Globus pallidus (tissue), 1 donor: Measurements from ENCODE around the gene C6orf47.
A peak's percentile ranks its signal among the peaks of the same experiment; 100 is the strongest.
"Not testable (repeated sequence)": the region's sequence is repeated elsewhere in the genome, so short reads cannot be mapped to it uniquely, and the experiment has no call there.

Experiments
- DNase-seq: peaks from one replicate; pipeline ENCODE4 v3.0.0-alpha.2; 2015; ENCODE audit warnings: low spot score

C6orf47 gene

GRCh38 chr6:31660381-31661261 lies at the start of gene C6orf47:
TSS of gene C6orf47 (minus strand) at chr6:31660778. CDS start at chr6:31659947, 831 bp downstream.
- DNase-seq: peak; percentile 82

GRCh38 chr6:31709157-31709556 lies 48.6 kb upstream of the C6orf47 start:
- DNase-seq: not testable (repeated sequence)

- no peak for DNase-seq
Measured at GRCh38 chr6:31708224-31708623, 47.6 kb upstream of the C6orf47 start.

- DNase-seq: no peak
Measured at GRCh38 chr6:31707701-31708100, 47.1 kb upstream of the C6orf47 start.

- no peak for DNase-seq
Measured at GRCh38 chr6:31706599-31706998, 46.0 kb upstream of the C6orf47 start, which contains the start of gene LY6G6F. TSS of gene LY6G6F (plus strand) at chr6:31706866. CDS start at chr6:31706907, 41 bp downstream.

GRCh38 chr6:31705931-31706330 lies 45.4 kb upstream of the C6orf47 start:
- DNase-seq: no peak

GRCh38 chr6:31702819-31703716 lies 42.5 kb upstream of the C6orf47 start, which contains the start of gene ABHD16A:
TSS of gene ABHD16A (minus strand) at chr6:31703324. CDS start at chr6:31703281, 43 bp downstream.
- DNase-seq: peak; percentile 98

- no peak for DNase-seq
Measured at GRCh38 chr6:31702405-31702818, 41.8 kb upstream of the C6orf47 start.

GRCh38 chr6:31701666-31702404 lies 41.3 kb upstream of the C6orf47 start:
- DNase-seq: no peak

- DNase-seq: no peak
Measured at GRCh38 chr6:31700740-31701401, 40.3 kb upstream of the C6orf47 start.

GRCh38 chr6:31697555-31697954 lies 37.0 kb upstream of the C6orf47 start:
- no peak for DNase-seq

- no peak for DNase-seq
Measured at GRCh38 chr6:31693535-31693934, 33.0 kb upstream of the C6orf47 start.

- no peak for DNase-seq
Measured at GRCh38 chr6:31692886-31693285, 32.3 kb upstream of the C6orf47 start.

GRCh38 chr6:31692353-31692752 lies 31.8 kb upstream of the C6orf47 start:
- DNase-seq: no peak

- no peak for DNase-seq
Measured at GRCh38 chr6:31691564-31692108, 31.1 kb upstream of the C6orf47 start.

- DNase-seq: no peak
Measured at GRCh38 chr6:31691078-31691463, 30.5 kb upstream of the C6orf47 start.

- peak; percentile 19 for DNase-seq
Measured at GRCh38 chr6:31690231-31691077, 29.9 kb upstream of the C6orf47 start.

- no peak for DNase-seq
Measured at GRCh38 chr6:31689249-31690110, 28.9 kb upstream of the C6orf47 start.
